SHP77 treated with DMSO at 0.1 percent for 48 hours (cell line): Measurements from ENCODE around the gene RANBP17.
"Not testable (repeated sequence)": the region's sequence is repeated elsewhere in the genome, so short reads cannot be mapped to it uniquely, and the experiment has no call there.

Source experiments
- DNase-seq: peaks from one replicate; lab custom pipeline; 2025; lab: John Stamatoyannopoulos, UW

Gene RANBP17

GRCh38 chr5:170861917-170862766 is at the start of gene RANBP17:
RANBP17 (plus strand) TSS chr5:170862018.
- no peak for DNase-seq

- no peak for DNase-seq
Observed at GRCh38 chr5:170813231-170813630, 48.6 kb upstream of the RANBP17 start.

GRCh38 chr5:170817195-170817594 is 44.6 kb upstream of the RANBP17 start:
- no peak for DNase-seq

- no peak for DNase-seq
Observed at GRCh38 chr5:170818232-170818631, 43.6 kb upstream of the RANBP17 start.

- DNase-seq = no peak
Observed at GRCh38 chr5:170819824-170820223, 42.0 kb upstream of the RANBP17 start.

- DNase-seq = no peak
Observed at GRCh38 chr5:170821257-170821800, 40.5 kb upstream of the RANBP17 start.

- no peak for DNase-seq
Observed at GRCh38 chr5:170826117-170826516, 35.7 kb upstream of the RANBP17 start.

GRCh38 chr5:170832241-170832640 is 29.6 kb upstream of the RANBP17 start:
- no peak for DNase-seq

- DNase-seq = not testable (repeated sequence)
Observed at GRCh38 chr5:170833981-170834380, 27.8 kb upstream of the RANBP17 start.

- no peak for DNase-seq
Observed at GRCh38 chr5:170836226-170836625, 25.6 kb upstream of the RANBP17 start.

- DNase-seq = no peak
Observed at GRCh38 chr5:170843870-170844269, 17.9 kb upstream of the RANBP17 start.

GRCh38 chr5:170844651-170845050 is 17.2 kb upstream of the RANBP17 start:
- no peak for DNase-seq

- DNase-seq = no peak
Observed at GRCh38 chr5:170846416-170846815, 15.4 kb upstream of the RANBP17 start.

GRCh38 chr5:170846846-170847245 is 15.0 kb upstream of the RANBP17 start:
- no peak for DNase-seq

GRCh38 chr5:170848033-170848432 is 13.8 kb upstream of the RANBP17 start:
- DNase-seq = no peak

GRCh38 chr5:170849374-170849773 is 12.4 kb upstream of the RANBP17 start:
- no peak for DNase-seq

- no peak for DNase-seq
Observed at GRCh38 chr5:170854566-170854965, 7.3 kb upstream of the RANBP17 start.

- DNase-seq = no peak
Observed at GRCh38 chr5:170857066-170857465, 4.8 kb upstream of the RANBP17 start.

GRCh38 chr5:170860415-170860814 is 1.4 kb upstream of the RANBP17 start:
- no peak for DNase-seq

GRCh38 chr5:170860818-170861666 is 776 bp upstream of the RANBP17 start:
- DNase-seq = no peak

- DNase-seq = no peak
Observed at GRCh38 chr5:170861667-170861916, 226 bp upstream of the RANBP17 start.

- DNase-seq = no peak
Observed at GRCh38 chr5:170863646-170864045, 1.8 kb downstream of the RANBP17 start.

- no peak for DNase-seq
Observed at GRCh38 chr5:170865622-170866021, 3.8 kb downstream of the RANBP17 start.
